HL-60 (cell line): Measurements from ENCODE around the gene SRP19.

Source experiments
- CTCF ChIP-seq: IDR thresholded peaks from one replicate; pipeline ENCODE4 v1.5.1; 2011; ENCODE audit warnings: low read length, control low read depth, inconsistent platforms; ENCODE audit not compliant: insufficient read depth
- GABPA ChIP-seq: IDR thresholded peaks from 2 replicates; pipeline ENCODE4 v1.6.1; 2012; ENCODE audit warnings: low read depth

GRCh38 chr5:112892776-112893175, 31.7 kb downstream of the SRP19 start:
- TF ChIP-seq GABPA (no peak), CTCF (no peak)
